SK-N-DZ (cell line): Measurements from ENCODE around the gene CDC42BPB.

Experiments used
- DNase-seq: peaks from one replicate; pipeline ENCODE4 v3.0.0-alpha.2; 2015; ENCODE audit warnings: low spot score

The CDC42BPB gene

DNA sequence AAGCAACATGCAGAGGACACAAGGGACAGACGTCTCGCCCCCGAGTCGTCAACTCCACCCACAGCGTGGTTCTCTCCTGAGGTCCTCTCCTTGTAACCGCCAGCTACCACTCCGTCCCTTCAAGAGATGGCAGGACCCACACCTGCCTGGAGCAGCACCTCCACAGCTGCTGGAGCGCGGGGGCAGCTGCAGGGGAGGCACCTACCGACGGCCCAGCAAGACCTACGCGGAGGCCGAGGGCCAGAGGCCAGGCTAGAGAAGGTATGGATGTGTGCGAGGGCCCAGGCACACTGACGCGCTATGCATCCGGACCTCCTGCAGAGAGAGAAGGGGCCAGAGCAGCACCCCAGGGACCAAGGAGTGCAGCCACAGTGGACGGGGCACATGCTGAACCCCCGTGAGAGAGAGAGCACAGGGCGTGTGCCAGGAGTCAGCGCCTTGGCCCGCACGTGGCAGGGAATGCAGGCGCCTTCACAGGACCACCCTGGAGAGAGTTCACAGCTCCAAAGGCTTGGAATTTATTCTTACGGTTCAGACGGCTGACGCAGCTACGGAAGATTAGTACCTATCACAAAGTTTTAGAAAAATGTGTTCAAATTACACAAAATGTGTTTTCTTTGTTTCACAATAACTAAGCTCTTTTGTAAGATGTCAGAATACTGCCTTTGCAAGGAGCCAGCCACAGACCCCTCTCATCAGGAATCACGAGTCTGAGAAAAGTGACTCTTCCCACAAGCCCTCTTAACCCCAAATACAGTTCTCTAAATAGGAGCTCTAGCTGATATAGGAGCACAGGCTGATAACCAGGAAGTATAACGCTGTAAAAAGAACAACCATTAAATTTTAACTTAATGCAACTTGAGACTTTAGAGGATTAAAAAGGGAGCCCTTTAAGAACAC, 36.8 kb downstream of the CDC42BPB start:
- no peak for DNase-seq

DNA sequence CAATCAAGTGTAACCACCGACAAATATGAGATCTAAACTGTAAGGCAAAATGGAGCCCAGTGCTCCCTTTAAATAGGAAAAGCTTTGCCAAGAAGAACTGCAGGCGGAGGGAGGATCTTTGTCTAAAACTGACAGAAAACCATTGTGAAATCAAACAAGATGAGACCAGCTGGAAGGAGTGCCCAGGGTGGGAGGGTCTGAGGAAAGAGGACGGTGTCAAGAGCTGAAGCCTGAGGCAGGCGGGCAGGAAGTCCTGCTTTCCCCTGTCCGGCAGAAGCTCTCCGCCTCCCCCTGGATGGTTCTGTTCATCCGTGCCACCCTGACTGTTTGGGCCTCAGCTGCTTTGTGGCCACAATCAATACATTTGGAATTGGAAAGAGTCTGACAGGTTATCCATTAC, 37.5 kb downstream of the CDC42BPB start:
- no peak for DNase-seq

DNA sequence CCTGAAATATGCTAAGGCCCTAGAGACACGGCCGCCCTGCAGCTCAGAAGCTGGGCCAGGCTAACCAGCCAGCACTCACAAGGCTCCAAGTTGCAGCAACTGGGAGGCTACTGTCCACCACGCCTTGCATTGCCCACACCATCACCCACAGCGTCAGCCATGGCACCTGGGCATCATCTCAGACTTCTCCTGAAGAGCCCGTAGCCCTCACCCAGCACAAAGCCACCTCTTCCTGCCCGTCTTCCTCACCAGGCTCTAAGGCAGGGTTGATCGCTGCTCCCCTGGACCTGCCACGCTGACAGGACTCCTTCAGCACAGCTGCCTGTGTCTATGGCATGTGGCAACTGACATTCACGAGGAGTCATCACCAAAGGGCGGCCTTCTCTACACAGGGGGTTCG, 38.1 kb downstream of the CDC42BPB start:
- DNase-seq, result no peak

DNA sequence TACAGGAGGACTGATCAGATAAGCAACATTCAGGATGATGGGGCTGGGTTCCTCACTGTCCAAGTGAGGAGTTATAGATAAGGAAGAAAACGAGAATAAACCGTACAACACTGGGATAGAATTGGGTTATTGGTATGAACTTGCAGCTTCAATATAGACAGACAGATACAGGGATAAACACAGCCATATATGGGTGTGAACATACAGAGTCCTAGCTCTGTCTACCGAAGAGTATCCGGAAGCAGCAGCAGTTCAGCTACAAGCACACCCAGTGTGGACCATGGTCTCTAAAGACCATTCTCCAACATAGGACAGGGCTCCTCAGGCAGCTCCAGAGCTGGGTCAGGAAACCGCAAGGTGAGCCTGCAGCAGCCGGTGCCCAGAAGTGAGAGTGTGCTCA, 40.8 kb downstream of the CDC42BPB start:
- DNase-seq, result no peak

DNA sequence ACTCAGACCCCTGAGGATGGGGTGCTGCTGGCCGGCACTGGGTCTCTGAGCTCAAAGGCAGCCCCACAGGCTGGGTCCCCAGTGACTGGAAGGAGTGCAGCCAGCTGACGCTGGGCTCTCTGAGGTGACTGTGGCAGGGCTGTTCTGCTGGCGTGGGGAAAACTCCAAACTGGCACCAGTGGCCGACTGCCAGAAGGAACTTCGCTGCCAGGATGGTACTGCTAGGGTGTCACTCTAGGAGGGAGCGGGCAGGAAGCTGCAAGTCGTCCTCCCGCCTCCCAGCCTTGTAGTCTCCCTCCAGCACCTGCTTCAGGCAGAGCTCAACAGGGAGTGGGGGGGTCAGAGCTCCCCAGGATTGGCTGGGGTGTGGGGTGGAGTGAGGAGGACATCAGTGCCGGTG, 41.3 kb downstream of the CDC42BPB start:
- no peak for DNase-seq

DNA sequence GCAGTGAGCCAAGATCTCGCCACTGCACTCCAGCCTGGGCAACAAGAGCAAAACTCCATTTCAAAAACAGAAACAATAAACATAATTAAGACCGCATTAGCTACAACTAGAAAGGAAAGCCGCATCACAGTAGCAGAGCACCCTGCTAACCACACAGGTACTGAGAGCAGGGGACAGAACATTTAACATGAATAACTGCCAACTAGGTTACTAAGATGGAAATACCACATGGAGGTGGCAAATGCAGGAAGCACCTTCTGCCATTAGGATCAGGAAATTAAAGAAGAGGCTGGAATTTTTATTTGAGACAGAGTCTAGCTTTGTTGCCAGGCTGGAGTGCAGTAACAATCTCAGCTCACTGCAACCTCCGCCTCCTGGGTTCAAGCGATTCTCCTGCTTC, 41.9 kb downstream of the CDC42BPB start:
- DNase-seq, result no peak

DNA sequence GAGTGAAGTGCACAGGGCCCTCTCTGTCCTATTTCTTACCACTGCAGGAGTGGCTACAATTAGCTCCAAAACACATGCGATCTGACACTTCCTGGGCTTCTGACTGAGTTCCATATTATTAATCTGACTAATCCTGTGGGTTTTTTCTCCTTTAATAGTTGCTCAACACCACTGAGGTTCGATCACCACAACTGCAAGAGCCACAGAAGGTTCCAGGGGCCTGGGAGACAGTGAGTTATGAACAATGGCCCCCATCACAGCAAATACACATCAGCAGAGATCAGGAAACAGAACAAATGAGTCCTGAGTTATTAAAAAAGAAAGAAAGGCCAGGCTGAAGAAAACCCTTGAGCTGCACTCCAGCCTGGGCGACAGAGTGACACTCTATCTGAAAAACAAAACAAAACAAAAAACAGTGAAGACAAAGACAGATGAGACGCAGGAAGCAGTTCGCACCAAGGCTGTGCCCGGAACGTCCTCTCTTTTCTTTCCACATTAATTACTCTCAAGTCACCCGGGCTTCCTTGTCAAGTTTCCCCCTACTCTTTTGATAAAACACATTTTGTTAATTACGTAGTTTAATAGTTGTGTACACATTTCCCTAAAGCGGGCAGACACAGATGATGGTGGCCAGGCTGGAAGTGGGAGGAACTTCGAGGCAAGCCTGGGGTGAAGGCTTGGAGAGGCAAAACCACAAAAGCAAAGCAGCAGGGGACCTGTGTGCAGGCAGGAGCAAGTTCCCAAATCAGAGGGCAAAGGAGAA, 42.7 kb downstream of the CDC42BPB start:
- no peak for DNase-seq

DNA sequence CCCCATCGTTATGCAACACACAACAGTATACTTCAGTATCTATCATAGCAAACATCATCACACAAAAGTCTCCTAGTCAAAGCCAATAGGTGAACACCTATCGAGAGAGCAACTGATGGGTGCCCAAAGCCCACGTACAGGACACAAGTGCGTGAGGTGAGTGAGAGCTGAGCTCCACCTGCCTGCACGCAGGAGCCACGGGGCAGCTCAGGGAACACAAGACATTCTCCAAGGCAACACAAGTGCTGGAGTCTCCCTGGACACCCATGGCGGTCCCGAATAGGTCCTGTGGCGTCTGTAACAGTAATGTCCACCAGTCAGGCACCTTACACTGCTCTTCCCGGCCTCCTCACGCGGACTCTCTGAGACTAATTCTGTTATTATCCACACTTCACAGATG, 44.3 kb downstream of the CDC42BPB start:
- no peak for DNase-seq

DNA sequence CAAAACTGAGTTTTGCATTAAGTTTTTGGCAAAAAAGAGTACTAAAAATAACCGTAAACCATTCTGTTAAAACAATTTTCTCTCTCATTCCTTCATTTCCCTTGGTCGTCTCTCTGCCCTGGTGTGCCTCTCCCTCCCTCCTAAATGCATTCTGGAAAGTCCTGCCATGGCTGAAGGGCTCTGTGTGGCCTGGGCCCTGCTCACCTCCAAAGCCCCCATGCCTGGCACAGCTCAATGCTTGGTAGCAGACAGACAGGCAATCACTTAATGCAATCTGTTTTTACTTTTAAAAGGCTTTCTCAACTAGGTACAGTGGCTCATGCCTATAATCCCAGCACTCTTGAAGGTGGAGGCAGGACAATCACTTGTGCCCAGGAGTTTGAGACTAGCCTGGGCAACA, 47.8 kb downstream of the CDC42BPB start:
- DNase-seq, result no peak

DNA sequence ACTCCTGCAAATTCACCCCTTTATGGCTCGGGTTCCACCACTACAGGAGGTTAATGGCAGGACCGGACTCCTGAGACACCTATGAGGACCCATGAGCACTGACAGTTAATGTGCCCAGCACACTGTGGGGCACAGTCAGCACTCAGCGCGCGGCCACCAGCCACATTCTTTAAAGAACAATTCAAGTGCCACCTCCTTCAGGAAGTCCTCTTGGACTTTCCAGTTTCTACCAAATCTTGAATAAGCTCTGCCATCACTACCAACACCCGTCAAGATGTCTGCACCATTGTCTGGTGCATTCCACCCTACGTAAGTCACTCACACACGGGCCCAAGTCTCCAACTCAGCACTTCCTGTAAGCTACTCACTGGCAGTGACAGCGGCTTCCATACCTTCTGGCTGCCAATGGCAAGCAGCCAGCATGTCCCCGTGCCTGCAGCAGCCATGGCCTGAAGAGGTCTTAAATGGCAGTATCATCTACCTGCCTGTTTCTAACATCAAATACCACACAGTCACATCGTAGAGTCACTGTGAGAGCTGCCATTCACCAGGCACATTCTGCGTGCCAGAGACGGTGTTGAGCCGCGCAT, 48.5 kb downstream of the CDC42BPB start:
- no peak for DNase-seq

DNA sequence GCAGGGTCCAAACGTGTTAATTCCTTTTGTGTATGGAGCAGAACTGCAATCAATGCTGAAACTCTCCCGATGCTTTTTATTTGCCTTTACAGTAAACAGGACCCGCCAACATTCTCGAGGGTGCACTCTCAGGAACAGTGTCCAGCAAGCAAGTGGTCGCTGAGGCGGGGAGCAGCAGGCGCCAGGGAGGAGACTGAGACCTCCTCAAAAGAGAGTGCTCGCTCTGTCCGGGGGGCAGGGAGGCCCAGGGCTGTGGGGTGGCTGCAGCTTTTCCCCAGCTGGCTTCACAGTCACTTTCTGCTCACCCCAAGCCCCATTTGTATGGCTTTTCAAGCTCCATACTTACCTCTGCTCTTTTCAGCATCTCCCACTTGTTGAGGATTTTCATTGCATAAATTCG, 49.2 kb downstream of the CDC42BPB start:
- no peak for DNase-seq

DNA sequence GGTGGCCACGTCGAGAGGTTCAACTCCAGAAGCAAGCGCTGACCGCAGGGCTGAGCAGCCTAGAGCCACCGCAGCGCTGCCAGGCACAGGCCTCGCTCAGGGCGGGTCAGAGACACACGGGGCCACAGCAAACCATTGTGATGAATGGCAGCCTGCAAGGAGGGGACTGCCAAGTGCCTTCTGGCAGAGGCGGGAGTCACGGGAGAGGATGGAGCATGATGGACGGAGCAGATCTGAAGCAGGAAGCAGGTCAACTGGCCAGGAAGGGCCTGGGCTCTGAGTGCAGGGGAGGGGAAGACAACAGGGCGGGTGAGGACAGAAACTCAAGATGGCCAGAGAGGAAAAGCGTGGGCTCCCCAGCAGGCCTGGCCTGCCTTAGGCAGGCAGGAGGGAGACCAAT, 49.8 kb downstream of the CDC42BPB start:
- no peak for DNase-seq

DNA sequence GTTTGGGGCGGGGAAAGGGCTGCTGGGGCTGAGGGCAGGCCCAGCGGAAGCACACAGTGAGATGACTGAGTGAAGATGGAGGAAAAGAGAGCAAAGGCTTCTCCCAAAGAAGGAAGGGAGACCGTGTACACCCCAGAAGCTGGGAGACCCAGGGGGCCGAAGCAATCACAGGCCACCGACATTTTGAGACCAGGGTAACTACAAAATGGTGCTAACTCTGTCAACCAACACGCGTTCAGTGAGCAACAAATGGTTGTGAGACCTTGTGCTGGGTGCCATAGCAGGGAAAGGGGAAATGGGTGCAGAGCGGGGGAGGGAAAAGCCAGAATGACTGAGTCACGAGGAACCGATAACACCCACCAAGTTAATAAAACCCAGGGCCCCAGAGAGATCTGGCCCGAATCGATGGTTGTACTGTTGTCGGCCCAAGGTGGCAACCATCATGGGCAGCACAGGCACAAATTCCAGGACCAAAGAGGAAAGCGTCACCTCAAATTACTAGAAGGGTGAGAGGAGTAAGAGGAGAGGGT, 50.3 kb downstream of the CDC42BPB start:
- DNase-seq, result no peak

DNA sequence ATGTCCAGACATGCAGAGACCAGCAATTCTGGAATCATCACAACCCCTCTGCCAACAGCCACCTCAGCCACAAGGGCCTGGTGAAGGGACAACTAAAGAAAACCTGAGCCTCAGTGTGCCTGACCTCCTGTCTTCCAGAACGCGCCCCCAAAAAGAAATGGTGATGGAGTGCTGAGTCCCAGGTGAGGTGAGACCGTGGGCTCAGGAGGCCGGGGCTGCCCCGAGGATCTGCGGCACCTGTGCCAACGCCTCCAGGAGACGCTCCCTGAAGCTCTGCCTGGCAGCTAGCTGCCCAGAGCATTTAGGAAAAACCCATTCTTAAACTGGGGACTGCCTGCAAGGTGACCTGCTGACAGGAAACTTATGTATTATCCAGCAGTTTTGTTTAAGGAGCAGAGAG, 51.2 kb downstream of the CDC42BPB start:
- no peak for DNase-seq

DNA sequence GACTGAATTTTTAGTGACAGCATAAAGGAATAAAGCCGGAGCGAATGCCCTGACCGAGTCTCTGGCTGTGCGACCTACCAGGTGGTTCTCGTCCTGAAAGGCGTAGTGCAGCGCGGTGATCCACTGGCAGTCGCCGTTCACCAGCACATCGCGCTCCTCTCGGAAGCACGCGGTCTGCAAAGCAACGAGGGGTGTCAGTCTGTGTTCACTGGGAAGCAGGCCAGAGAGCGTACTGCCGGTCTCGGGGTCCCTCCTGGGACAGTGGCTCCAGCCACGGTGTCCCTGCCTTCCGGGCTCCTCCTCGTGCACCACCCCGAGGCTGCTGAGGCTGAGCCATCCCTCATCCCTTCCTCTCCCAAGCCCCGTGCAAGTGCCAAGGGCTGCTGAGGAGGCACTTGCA, 53.5 kb downstream of the CDC42BPB start:
- DNase-seq, result no peak

DNA sequence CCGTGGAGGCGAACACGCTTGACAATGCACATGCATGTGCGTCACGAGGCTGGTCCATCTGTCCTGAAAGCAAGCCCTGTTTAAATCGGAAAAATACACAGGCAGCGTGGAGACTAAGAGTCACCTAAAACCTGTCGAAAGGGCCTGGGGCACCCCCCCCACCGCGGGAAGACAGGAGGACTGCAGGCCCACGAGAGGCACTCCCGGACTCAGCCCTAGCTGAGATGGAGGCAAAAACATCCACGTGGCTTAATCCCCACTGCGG, 54.1 kb downstream of the CDC42BPB start:
- DNase-seq, result no peak

DNA sequence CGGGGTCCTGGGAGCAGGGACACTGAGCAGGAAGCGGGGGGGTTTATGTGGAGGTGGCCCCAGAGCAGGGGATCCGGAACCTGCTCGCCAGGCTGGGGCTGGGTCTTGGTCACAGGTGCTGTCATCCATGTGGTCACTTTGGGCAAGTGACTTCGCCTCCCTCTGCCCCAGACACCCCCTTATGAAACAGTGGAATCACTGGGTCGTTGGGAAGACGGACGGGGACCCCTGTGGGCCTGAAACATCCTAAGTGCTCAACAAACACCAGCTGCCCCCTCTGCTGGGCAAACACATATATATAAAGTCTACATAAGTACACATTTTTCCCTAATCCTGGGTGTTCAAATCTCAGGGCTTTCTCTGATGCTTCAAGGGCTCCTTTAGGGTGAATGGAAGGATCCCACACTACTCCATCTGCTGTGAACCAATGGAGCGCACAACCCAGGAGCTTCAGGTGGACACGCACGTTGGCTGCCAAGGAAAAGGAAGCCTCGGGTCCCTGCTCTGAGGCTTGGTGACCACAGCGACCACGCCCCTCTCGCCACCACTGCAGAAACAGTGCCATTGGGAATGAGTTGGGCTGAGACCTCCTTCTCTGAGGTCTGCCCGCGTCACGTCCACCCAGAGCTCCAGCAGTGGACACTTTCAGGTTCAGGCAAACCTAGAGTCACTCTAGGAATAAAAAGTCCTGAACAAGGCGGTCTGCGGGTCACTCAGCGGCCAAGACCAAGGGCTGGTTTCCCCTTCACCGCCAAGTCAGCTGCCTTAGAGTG, 54.6 kb downstream of the CDC42BPB start:
- DNase-seq, result no peak

DNA sequence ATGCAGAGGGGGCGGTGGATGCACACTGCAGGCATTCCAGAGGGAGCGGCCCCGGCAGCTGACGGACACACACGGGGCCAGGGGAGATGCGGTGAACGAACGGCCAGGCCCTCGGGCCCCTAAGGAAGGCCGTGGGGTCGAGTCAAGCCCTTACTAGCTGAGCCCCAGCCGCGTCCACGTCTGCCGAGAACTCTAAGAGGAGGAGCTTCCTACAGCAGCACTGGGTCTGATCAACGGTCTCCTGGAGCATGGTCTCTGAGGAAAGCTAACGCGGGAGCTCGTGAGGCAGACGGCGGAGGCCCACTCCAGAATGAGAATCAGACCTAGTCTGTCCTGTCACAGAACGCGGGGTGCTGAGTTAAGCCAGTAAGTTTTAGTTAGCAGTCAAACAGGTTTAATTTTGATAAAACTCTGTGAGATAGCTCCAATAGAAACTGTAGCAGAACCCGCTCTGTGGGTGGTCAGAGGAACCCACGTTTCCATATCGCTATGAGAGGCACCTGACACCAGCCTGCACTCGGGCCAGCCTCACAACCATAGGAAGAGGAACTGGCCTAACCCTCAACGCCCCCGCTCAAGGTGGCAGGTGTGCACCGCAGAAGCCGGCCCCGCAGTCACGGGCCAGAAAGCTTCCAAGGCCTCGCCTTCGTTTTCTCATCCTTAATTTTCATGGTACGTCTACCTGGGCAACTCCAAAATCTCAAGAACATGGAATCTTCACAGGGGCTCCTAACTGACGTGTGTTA, 55.5 kb downstream of the CDC42BPB start:
- DNase-seq, result no peak

DNA sequence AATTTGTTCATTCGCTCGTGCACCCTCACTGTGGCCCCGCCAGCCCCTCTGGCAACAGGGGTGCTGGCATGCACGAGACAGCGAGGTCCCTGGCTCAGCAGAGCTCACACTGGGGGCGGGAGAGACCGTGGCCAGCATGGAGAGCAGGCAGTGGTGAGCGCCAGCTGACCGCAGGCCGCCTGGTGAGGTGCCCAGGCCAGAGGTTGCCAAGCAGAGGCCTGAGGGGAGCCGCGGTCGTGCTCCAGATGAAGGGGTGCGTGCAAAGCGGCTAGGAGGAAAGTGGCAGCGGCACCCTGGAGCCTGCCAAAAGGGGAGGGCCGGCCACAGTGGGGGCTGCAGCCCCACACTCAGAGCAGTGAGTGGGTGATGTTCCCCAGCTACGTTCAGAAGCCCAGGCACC, 56.1 kb downstream of the CDC42BPB start:
- DNase-seq, result no peak

DNA sequence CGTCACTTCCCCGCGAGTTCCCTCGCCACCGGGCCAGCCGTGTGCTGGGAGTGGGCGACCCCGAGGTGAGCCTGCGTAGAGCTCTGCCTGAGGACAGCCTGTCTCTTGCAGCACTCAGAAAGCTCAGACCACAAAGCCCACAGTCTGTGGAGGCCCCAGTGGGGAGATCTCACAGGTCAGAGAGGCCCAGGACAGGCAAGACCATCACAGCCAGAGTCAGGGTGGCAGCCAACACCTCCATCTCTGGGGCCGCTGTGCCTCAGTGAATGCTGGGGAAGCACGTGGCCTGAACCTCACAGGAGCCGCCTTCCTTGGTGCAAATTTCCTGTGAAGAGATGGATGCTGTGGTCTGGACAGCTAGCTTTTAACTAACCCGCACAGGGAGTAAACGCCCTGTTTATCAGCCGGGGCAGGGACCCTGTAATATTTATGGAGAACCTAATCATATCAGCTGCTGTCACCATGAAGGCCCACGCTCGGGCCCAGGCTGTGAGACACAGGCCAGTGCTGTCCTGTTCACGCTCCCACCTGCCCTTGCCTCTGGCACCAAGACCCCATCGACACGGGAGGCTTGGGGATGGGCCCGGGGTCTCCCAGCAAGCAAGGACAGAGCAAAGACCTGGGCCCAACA, 56.9 kb downstream of the CDC42BPB start:
- DNase-seq, result no peak
